Activated naive CD4-positive, alpha-beta T cell (primary cell): ENCODE measurements around the gene DNAJB6.

Experiments
- DNase-seq, 4 experiments: peaks; one replicate each; lab custom pipeline; 2025; lab: John Stamatoyannopoulos, UW

DNAJB6 gene

DNA sequence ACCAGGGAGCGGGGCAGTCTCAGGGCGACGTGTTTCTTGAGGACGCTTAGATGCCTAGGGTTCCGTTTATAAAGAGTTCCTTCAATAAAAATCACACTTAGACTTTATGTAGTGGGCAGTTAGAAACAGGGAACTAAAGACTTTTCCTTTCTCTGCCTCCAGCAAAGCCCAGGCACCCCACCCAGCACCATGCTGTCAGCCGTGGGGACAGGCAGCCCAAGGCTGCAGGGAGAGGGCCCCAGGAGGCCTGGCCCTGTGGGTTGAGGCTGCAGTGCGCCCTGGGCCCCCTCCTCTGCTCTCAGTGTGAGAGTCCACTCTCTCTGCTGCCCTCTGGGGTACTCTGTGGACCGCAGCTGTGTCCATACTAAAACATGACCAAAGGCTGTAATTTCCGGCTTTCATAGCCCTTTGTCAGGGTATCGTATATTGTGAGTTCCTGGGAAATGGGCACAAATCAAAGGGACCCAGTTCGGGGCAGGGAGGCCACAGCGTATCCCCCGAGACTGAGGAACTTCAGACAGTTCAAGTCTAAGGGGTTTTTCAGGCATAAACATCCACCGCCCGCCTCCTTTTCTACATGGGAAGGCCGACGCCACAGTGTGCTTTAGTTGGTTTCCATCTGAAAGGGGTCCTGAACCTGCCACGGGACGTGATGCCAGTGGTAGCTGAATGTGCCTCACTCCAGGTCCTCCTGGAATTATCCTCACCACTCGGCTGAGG, 59.7 kb downstream of the DNAJB6 start:
- DNase-seq, result no peak

DNA sequence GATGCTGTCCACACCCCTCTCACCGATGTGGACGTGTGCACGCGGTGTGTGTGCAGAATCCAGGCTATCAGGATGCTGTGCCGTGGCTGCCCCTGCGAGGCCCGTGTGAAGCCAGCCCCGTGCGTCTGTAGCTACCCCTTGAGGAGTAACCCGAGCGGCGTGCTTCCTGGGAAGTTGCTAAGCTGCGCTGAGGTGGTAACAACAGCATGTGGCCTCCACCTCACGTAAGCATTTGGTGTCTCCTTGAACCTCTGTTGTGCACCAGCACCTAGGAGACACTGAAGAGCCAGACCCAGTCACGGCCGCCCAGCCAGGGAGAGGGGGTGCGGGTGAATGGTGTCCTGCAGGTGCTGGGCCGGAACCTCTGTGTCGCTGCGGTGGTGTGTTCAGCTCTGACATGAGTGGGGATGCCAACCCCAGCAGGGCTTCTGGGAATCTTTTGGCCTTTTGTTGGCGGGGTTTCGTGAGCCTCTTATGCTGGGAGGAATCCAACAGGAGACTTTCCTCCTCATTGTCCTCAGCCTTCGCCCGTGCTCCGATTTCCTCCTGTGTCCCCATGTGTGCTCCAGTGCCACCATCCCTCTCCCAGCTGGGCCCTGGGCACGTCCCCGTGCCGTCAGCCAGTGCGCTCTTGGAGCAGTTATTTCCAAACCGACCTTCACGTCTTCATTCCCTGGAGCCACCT, 60.4 kb downstream of the DNAJB6 start:
- no peak for DNase-seq

DNA sequence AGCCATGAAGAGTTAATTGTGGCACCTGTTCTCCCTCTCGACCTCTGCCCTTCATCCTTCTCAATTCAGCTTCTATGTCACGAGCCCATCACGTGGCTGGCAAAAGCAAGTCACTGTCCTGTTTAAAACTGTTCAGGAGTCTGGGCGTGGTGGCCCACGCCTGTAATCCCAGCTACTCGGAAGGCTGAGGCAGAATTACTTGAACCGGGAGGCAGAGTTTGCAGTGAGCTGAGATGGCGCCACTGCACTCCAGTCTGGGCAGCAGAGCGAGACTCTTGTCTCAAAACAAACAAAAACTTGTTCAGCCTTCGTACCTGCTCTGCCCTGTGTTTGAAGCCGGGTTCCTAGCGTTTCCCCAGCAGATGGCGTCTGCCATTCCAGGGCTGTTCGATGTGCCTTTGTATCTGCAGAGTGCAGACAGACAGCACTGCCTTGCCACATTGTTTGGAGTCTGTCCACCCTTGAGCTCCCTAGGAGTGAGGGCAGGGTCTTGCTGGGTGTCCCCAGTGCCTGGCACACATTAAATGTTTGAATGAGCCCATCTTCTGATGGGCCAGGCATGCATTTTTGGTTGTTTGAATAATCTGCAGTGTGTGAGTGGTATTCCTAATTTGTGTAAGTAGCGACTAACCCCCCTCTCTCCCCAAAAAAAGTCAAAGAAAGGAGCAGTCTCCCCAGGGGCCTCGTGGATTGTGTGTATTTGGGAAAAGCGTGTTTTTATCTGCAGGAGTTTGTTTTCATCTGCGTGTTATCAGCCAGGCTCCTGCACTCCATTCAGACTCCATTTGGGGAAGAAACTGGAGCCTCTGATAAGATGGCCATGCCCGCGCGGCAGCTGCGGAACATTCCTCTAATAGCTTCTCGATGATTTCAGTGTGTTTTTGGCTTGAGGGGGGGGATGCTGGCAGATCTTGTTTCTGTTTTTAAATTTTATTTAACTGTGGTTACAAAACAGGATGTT, 61.2 kb downstream of the DNAJB6 start:
- no peak for DNase-seq

DNA sequence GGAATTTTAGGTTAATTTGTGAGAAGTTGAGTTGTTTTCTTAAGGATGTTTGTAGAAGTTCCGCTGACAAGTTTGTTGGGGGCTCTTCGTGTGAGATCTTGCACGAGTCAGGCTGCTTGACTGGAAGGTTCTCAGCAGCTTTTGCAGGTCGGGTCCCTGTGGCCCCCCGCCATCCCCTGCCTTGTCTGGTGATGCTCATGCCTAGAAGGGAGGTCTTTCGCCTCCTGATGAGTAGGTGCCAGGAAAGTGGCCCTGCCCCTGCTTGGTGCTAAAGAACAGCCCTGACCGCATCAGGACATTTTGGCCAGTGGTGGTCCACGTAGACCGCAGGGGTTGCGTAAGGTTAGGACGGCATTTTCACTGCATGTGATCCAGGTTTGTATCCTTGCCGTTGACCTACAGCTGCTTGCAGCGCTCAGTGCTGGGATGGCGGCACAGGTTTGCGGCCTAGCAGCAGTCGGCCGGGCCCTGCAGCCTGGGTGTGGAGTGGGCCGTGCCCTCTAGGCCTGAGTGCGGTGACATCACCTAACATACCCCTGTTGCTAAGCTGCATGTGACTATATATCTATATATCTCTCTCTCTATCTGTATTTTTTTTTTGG, 62.4 kb downstream of the DNAJB6 start:
- DNase-seq, result no peak

DNA sequence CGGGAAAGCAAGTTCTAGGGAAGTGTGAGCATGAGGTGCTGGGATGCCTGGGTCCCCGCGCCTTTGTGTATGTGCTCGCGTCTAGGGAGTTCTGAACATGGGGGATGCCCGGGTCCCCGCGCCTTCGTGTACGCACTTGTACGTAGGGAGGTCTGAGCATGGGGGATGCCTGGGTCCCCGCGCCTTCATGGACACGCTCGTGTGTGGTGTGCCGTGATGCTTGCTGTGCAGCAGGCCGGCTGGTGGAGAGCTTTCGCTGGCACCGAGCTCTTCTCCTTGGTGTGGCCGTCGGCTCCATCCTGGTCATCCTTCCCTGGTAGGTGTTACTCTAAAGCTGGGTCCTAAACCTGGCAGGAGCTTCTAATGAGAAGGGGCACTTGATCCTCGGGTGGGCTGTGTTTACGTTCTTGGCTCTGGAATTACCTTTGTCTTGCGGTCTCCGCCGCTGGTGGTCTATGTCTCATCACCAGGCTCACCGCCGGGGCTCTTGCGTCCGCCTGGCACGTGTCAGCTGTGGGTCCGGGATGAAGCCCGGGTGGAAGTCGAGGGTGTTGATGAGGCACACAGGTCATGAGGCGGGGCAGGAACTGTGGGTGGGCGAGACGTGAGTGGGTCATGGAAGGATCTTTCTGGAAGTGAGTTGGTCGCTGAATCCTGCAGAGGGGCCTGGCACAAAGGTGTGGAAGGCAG, 63.5 kb downstream of the DNAJB6 start:
- no peak for DNase-seq

DNA sequence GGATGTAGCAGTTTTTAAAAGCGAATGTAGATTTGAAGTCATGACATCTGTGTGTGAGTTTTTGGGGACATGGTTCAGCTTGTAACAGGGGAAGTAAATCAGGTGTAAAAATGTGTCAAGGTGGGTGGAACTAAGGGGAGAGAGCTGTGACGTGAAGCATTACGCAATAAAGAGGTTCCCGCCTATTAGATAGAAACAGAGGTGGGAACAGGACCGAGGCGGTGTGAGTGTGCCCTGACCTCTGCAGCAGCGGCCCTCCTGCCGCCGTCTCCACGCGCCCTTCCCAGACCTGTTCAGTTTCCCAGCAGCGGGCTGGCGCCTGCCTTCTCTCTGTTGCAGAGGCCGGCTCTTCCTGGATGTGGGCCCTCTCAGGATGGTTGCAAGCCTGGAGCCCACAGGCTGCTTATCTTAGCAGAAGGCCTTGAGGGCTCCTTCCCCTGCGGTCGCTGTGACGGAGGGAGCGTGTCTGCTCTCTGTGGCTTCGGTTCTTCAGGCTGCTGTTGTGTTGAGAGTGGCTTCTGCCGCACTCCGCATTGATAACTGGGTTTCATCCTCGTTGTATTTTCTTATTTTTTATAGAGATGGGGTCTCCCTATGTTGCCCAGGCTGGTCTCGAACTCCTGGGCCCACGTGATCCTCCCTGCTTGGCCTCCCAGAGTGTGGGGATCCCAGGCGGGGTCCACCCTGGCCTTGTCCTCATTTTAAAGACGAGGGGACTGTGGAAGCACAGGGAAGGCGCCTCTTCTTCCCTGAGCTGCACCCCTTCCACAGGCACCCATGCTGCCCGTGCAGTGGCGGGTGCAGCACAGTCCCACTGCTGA, 65.0 kb downstream of the DNAJB6 start:
- DNase-seq, result no peak

DNA sequence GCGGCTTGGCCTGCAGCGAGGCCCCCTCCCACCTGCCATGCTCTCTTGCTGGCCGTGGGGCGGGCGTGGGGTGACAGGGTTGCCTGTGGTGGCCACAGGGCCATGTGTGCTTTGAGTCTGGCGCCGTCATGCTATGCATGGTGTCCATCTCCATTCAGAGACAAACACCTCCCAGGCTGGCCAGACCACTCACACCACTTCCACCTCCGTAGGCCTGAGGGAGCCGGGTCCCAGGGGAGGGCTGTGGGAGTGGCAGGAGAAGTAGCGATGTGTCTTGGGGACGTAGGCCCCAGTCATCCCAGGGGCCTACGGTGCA, 65.5 kb downstream of the DNAJB6 start:
- no peak for DNase-seq

DNA sequence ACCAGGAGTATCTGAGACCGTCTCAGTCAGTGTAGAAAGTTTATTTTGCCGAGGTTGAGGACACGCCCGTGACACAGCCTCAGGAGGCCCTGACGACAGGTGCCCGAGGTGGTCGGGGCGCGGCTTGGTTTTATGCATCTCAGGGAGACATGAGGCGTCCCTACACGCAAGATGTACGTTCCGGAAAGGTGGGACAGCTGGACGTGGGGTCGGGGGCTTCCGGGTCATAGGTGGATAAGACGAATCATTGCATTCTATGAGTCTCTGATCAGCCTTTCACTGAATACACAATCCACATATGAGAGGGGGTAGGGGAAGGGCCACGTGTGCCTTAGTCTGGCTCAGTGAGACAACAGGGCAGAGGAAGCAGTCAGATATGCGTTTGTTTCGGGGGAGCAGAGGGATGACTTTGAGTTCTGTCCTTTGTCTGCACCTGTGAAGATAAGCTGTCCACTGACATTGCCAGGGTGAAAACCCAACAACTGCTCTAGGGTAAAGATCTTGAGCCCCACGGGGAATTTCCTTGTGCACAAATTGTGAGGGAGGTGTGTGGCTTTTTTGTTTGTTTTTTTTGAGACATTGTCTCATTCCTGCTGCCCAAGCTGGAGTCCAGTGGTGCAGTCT, 66.2 kb downstream of the DNAJB6 start:
- DNase-seq, result no peak

DNA sequence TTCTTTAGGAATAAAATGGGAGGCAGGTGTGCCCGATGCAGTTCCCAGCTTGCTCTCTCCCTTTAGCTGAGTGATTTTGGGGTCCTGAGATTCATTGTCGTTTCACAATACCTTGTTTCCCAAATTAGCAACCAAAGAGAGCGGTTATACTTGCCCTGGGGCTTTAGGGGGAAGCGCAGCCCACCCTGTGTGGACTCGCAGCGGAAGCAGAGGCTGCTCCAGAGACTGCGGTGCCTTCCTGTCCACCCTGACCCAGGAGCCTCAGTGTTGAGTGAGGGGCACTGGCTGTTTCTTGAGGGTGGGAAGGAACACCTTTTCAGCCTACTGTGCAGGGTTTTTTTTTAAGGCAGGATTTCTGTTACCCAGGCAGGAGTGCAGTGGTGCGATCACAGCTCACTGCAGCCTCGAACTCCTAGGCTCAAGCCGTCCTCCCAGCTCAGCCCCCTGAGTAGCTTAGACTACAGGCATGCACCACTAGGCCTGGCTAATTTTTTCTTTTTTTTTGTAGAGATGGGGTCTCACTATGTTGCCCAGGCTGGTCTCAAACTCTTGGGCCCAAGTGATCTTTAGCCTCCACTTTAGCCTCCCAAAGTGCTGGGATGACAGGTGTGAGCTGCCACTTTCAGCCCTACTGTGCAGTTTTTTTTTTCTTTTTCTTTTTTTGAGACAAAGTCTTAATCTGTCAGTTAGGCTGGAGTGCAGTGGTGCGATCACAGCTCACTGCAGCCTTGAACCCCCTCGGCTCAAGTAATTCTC, 67.0 kb downstream of the DNAJB6 start:
- no peak for DNase-seq

DNA sequence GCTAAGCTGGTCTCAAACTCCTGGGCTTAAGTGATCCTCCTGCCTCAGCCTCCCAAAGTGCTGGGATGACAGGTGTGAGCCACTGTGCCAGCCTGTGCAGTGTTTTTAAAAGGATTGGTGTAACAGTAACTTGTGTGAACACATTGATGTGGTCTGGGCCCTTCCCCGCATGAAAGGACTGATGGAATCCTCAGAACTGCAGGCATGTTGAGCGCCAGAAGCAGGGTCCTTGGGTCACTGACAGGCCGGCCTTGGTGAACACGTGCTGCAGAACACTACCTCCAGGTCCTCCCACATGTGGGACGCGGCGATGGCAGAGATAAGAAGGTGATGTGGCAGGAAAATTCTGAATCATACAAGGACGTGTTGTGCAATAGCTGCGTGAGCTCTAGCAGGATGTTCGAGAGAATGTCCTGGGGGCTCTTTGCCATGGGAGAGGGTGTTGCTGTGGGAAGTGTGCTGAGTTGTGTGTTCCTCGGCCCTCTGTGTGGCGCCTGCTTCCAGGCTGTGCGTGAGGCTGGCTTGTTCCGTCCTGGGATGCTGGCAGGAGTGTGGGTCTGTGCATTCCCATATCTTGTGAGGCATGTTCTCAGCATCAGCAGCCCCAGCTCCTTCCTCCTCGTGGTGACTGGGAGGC, 68.2 kb downstream of the DNAJB6 start:
- DNase-seq, result no peak

DNA sequence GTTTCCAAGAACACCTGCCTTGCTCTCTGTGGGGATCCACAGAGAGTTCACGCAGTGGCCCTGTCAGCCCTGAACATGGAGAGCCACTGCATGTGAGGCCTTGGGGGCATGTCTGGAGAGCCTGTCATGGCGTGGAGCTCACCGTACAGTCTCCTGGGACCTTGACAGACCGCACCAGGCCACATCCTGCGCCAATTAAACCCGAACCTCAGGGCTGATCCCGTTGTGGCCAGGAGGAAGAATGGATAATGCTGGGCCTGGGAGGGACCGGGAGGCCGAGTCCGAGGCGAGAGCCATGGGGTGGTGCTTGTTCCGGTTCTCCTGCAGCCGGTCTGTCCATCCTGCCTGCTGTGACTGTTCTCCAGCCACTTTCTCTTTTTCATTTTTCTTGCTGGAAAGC, 68.7 kb downstream of the DNAJB6 start:
- DNase-seq, result no peak

DNA sequence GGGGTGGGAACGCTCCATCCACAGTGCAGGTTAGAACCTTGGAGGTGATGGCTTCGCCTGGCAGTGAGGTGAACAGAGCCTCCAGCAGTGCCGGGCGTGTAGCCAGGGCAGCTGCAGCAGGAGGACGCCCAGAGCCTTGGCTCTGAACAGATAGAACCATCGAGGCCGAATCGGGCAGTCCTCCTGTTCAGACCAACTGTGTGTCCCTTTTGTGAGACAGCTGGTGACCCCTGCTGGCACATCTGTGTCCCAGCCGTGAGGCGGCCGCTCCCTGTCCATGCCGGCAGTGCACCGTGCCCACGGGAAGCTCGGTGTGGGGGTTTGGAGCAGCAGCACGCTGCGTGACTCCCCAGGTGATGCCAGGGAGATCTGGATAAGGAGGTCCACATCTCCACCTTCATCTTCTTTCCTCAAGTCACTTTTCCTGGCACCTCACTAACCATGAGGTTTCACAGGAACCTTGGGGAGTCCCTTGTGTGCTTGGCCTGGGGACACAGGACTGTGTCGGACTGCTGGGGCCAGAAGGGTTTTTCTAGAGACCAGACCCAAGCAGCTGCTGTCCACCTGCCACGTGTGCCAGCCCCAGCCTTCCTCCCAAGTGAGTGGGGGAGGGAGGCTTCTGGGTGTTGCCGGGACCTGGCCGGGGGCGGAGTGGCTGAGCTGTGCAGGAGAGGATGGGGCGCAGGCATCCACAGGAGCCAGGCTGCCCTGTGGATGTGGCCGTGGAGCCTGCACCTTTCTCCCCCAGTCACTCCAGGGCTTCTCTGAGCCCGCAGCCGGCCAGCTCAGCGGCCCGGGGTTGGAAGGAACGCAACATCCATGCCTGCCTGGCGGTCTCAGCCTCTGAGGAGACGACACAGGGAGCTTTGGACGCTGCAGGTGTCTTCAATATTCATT, 69.4 kb downstream of the DNAJB6 start:
- DNase-seq, result no peak

DNA sequence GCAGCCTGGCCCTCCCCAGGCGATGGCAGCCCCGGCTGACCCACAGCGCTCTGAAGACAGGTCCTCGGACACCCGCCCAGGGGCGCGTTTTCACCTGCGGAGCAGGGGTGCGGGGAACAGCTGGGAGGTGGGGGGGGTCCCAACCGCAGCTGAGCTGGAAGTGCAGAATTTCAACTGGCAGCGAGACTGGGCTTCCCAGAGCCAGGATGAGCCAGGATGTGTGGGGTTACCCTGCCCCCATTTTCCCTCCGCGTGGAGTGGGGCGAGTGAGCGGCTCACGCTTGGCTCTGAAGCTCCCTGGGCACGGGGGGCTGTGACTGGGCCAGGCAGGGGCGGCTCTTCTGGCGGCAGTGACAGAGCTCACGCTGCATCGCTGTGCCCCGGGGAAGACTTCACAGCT, 70.2 kb downstream of the DNAJB6 start:
- no peak for DNase-seq

DNA sequence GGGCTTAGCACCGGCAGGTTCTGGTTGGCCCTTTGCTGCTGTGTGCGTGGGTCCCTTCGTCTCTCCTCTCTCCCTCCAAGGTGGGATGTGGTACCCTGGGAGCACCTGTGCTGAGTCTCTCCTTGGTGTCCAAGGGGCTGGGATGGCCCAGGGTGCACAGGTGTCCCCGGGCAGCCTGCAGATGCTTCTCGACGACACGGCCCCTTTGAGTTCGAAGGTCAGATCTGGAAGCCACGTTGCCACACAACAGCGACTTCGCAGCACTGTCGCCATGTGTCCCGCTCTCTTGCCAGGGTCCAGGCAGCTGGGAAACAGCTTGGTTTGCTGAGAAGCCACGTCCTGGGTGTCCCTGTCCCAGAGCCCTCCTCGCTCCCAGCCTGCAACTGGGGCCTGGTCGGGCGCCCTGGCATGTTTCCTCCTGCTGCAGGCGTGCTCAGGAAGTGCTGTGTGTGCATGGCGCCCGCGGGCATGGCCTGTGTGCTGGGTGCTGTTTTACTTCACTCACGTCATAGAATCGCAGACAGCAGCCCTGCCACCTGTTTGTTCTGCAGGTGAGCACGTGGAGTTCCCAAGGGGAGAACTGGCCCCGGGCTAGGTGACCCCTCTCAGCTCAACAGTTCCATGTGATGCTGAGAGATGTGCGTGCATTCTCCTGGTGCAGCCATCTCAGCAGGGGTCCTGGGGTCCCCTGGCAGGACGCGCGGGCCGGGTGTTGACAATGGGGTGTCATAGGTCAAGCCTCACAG, 70.9 kb downstream of the DNAJB6 start:
- DNase-seq, result no peak

DNA sequence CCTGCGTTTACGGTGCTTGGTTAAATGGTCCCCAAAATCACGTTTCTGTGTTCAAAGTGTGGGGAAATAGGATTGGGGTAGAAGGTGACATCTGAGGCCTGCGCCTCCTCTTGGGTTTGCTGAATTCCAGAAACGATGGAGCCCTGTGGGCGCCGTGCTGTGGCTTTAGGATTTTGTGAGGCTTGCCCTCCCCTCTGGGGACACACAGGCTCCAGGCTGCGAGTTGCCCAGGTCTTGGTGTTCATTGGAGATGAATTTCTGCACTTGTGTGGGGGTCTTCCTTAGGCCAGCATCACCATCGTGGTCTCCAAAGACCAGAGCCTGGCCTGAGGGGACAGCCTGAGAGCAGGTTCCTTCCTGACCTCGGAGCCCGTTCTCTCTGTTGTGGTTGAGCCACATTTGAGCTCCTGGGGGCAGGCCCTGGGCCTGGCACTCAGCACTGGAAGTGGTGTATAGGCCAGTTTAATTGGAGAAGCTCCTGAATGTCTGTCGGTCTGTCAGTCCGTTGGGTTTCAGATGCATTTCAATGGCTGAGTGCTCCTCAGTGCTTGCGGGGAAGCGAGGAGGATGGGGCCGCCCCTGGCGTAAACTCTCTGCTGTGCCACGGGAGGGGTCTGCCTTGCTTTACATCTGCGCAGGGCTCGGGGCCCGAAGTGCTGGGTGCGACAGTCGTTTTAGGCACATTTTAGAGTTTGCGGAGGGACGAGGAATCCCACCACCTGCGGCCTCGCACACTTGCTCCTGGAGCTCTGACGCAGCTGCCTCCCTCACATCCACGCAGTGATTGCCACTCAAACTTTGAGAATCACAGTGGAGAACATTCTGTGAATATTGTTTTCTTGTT, 71.7 kb downstream of the DNAJB6 start:
- no peak for DNase-seq

DNA sequence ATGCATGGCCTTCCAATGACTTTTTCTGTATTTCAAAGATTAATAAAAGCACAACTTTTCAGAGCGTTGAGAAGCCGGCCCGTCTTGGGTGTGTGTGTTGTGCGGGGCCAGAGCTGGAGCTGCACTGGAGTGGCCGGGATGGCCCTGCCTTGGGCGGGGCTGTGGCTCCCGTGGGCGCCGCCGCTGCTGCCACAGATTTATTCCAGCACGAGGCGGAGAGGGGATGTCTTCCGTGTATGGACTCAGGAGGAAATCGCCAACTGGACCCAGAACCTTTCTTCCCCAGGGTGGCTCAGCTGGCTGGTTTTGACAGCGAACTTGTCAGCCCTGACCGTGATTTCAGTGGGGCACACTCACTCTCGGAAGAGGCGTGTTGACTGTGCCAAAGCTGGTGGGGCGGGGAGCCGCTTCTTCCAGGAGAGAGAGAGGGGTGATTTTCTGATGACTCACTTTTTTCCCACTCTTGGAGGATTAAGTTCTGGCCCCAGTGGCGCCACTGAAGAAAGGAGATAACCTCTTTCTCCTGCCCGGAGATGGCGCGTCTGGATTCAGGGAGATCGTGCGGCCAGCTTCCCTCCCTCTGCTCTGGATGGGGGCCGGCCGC, 72.4 kb downstream of the DNAJB6 start:
- DNase-seq, result no peak
